HepG2 (cell line): Measurements from ENCODE around the gene CACNA2D3. TPM values are rescaled to one million over a fixed set of nuclear protein-coding genes. Genes with fewer than 3 reads are reported as not detected.

Experiments used
- CEBPZ ChIP-seq: IDR thresholded peaks from 2 replicates; pipeline ENCODE4 v1.6.1; 2012; ENCODE audit warnings: low read length, improper control_type of control experiment
- GLMP ChIP-seq: sonication (generic); formaldehyde crosslinking; IDR thresholded peaks from 2 replicates; pipeline ENCODE4 v1.9.0; 2021; ENCODE audit warnings: missing genetic modification reagents, mild to moderate bottlenecking, borderline replicate concordance
- HBP1 ChIP-seq: IDR thresholded peaks from 2 replicates; pipeline ENCODE4 v1.6.1; 2016; ENCODE audit warnings: low read depth, control low read depth
- HNRNPL ChIP-seq: fragments of 200-400 bp; formaldehyde crosslinking; IDR thresholded peaks from 2 replicates; pipeline ENCODE4 v1.6.1; 2017; ENCODE audit warnings: mild to moderate bottlenecking, low read depth, low read length
- NAIF1 ChIP-seq: sonication (generic); formaldehyde crosslinking; IDR thresholded peaks from 2 replicates; pipeline ENCODE4 v1.5.0; 2020; ENCODE audit warnings: mild to moderate bottlenecking, missing genetic modification reagents, borderline replicate concordance
- PRDM10 ChIP-seq: sonication (generic); formaldehyde crosslinking; IDR thresholded peaks from 2 replicates; pipeline ENCODE4 v1.4.0; 2020; ENCODE audit warnings: low read depth, missing genetic modification reagents
- TEF ChIP-seq: sonication (generic); formaldehyde crosslinking; IDR thresholded peaks from 2 replicates; pipeline ENCODE4 v1.5.0; 2020; ENCODE audit warnings: missing genetic modification reagents
- TIGD3 ChIP-seq: sonication (generic); formaldehyde crosslinking; IDR thresholded peaks from 2 replicates; pipeline ENCODE4 v1.5.1; 2020; ENCODE audit warnings: mild to moderate bottlenecking, missing genetic modification reagents, borderline replicate concordance
- ZNF652 ChIP-seq: IDR thresholded peaks from 2 replicates; pipeline ENCODE4 v1.6.1; 2016; ENCODE audit warnings: low read depth, borderline replicate concordance
- polyA plus RNA-seq, 8 experiments: library from polyadenylated mRNA; depleted of rRNA in 3 of 8; stranded (reverse) in 7 of 8; unstranded in 1 of 8; fragments of >200 nt; fragmentation: Illumina TruSeq in 4 of 8; extraction: Trizol in 4 of 8; gene quantifications; 2 replicates each; pipeline versions ENCODE4 v1.2.1 to v1.2.3, GENCODE V29; 2011 to 2016; ENCODE audit warnings: low read depth in 4 of 8, missing spikeins in 1 of 8, mixed read lengths in 1 of 8; ENCODE audit not compliant: insufficient read depth in 1 of 8
- total RNA-seq, 5 experiments: library from RNA; depleted of rRNA; stranded (reverse); fragments of >200 nt; fragmentation: Illumina TruSeq; extraction: Trizol; gene quantifications; 2 replicates each; pipeline ENCODE4 v1.2.3, GENCODE V29; 2016; ENCODE audit warnings: low read depth in 1 of 5

The CACNA2D3 gene
- total and polyA plus RNA-seq, 2 of the 13 experiments (the other 11 are each of a cell fraction or from before 2014, with no cell fraction given) = not detected

- TF ChIP-seq PRDM10 (CRISPR knock-in tag) (no peak), TEF (CRISPR knock-in tag) (no peak), GLMP (no peak), ZNF652 (no peak), HNRNPL (no peak), HBP1 (no peak), TIGD3 (no peak), NAIF1 (CRISPR knock-in tag) (no peak), CEBPZ (no peak)
These were observed 434.3 kb downstream of the CACNA2D3 start (continued) for GRCh38 chr3:54556630-54557029.
